ENCODE measurements around the gene RIN1. TPM values are rescaled to one million over a fixed set of nuclear protein-coding genes. Genes with fewer than 3 reads are reported as not detected.
"Not testable (repeated sequence)": the region's sequence is repeated elsewhere in the genome, so short reads cannot be mapped to it uniquely, and the experiment has no call there.

The RIN1 gene
- total RNA-seq, 2 experiments from 2014 or later = 0.53 to 0.75 TPM

GRCh38 chr11:66362481-66363147, 26.4 kb upstream of the RIN1 start:
- POLR2A ChIA-PET = no interaction called here

GRCh38 chr11:66361502-66361941, 25.3 kb upstream of the RIN1 start:
- CTCF ChIA-PET = interaction anchor here (1.2 to 3.4 kb wide), 2 partner anchors 25 to 27 kb away, joined by 3 to 15 read pairs; no protein-coding TSS in a partner anchor
- POLR2A ChIA-PET = no interaction called here

More at GRCh38 chr11:66362481-66363147, 26.4 kb upstream of the RIN1 start:
- CTCF ChIA-PET = interaction anchor here (1.2 to 3.4 kb wide), 4 partner anchors 10 to 46 kb away, joined by 3 to 15 read pairs (median 6); partner anchors contain the start of gene SLC29A2

- POLR2A ChIA-PET = interaction anchor here (0.6 kb wide), 1 partner anchor 589 kb away, joined by 3 read pairs; no protein-coding TSS in a partner anchor
- CTCF ChIA-PET = interaction anchor here (0.5 to 1.0 kb wide), 3 partner anchors 16 to 109 kb away, joined by 3 read pairs; partner anchors contain the start of gene BRMS1
Observed at GRCh38 chr11:66360406-66361073, 24.3 kb upstream of the RIN1 start.

- POLR2A ChIA-PET = no interaction called here
- CTCF ChIA-PET = interaction anchor here (1.0 kb wide), 1 partner anchor 29 kb away, joined by 3 read pairs; no protein-coding TSS in a partner anchor
Observed at GRCh38 chr11:66359662-66360087, 23.4 kb upstream of the RIN1 start.

DNA sequence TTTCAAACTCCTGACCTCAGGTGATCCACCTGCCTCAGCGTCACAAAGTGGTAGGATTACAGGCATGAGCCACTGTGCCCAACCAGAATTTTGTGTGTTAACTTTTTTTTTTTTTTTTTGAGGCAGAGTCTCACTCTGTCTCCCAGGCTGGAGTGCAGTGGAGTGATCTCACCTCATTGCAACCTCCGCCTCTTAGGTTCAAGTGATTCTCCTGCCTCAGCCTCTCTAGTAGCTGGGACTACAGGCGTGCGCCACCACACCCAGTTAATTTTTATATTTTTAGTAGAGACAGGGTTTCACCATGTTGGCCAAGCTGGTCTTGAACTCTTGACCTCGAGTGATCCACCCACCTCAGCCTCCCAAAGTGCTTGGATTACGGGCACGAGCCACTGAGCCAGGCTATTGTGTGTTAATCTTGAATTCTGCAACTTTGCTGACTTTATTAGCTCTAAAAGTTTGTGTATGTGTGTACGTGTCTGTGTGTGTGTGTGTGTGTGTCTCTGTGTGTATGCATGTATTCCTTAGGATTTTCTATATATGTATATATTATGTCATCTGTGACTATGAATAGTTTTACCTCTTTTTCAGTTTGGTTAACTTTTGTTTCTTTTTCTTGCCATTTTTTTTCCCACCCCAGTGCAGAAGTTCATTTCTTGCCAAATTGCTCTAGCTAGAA, 14.5 kb upstream of the RIN1 start:
- POLR2A ChIA-PET = not testable (repeated sequence)
- CTCF ChIA-PET = interaction anchor here (1.1 to 1.8 kb wide), 4 partner anchors 13 to 68 kb away, joined by 3 to 7 read pairs (median 4); no protein-coding TSS in a partner anchor

- ChIA-PET CTCF (interaction anchor here (0.7 to 5.4 kb wide), 2 partner anchors 32 to 37 kb away, joined by 6 to 36 read pairs; no protein-coding TSS in a partner anchor), POLR2A (no interaction called here)
Observed at GRCh38 chr11:66349084-66349386, 12.8 kb upstream of the RIN1 start.

GRCh38 chr11:66347425-66348276, 11.4 kb upstream of the RIN1 start, which contains the start of gene B4GAT1:
B4GAT1 (minus strand) TSS chr11:66347629; CDS start chr11:66347545, 84 bp downstream.
- POLR2A ChIA-PET = interaction anchor here (0.5 to 1.5 kb wide), 4 partner anchors 8 to 119 kb away, joined by 3 to 8 read pairs (median 5); partner anchors contain the start of genes PELI3, RIN1 and SLC29A2

GRCh38 chr11:66346476-66347424, 10.5 kb upstream of the RIN1 start:
- CTCF ChIA-PET = interaction anchor here (0.9 to 5.4 kb wide), 4 partner anchors 35 to 88 kb away, joined by 3 to 36 read pairs (median 4); no protein-coding TSS in a partner anchor
- POLR2A ChIA-PET = interaction anchor here (1.1 to 2.0 kb wide), 2 partner anchors 9 to 29 kb away, joined by 3 to 6 read pairs; partner anchors contain the start of gene CD248

More at GRCh38 chr11:66347425-66348276, 11.4 kb upstream of the RIN1 start, which contains the start of gene B4GAT1:
- CTCF ChIA-PET = interaction anchor here (1.0 to 5.4 kb wide), 5 partner anchors 9 to 65 kb away, joined by 3 to 36 read pairs (median 5); no protein-coding TSS in a partner anchor

- ChIA-PET POLR2A (interaction anchor here (0.9 to 2.0 kb wide), 2 partner anchors 28 to 32 kb away, joined by 3 to 6 read pairs; partner anchors contain the start of gene CD248), CTCF (interaction anchor here (0.6 to 5.4 kb wide), 10 partner anchors 9 to 277 kb away, joined by 3 to 36 read pairs (median 3); partner anchors contain the start of genes RIN1, SLC29A2 and YIF1A)
Observed at GRCh38 chr11:66345316-66345649, 9.0 kb upstream of the RIN1 start.

- ChIA-PET CTCF (interaction anchor here (0.6 to 5.4 kb wide), 12 partner anchors 9 to 277 kb away, joined by 3 to 36 read pairs (median 3); partner anchors contain the start of genes MRPL11, RIN1, SLC29A2 and YIF1A), POLR2A (interaction anchor here (0.6 to 2.0 kb wide), 5 partner anchors 27 to 402 kb away, joined by 3 to 7 read pairs (median 5); partner anchors contain the start of gene CD248)
Observed at GRCh38 chr11:66344550-66345315, 8.5 kb upstream of the RIN1 start, which contains the start of gene BRMS1. BRMS1 (minus strand) TSS chr11:66345104; CDS start chr11:66342234, 2,870 bp downstream.

DNA sequence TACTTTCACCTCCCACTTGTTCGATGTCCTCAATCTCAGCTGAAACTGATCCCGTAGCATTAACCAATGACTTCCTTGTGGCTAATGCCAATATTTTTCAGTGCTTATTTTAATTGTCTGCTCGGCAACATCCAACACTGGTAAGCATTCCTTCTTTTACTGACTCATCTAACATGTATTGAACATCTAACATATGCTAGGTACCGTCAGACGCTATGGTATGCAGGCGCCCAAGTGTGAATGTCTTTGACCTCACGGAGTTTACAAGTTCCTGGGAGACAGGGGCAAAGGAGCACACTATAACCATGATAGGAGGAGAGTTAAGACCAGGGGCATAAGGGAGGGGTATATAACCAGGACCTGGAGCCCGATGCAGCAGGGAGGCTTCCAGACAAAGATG, 6.9 kb upstream of the RIN1 start:
- ChIA-PET CTCF (interaction anchor here (0.6 to 1.3 kb wide), 2 partner anchors 40 to 46 kb away, joined by 3 to 4 read pairs; no protein-coding TSS in a partner anchor), POLR2A (no interaction called here)

DNA sequence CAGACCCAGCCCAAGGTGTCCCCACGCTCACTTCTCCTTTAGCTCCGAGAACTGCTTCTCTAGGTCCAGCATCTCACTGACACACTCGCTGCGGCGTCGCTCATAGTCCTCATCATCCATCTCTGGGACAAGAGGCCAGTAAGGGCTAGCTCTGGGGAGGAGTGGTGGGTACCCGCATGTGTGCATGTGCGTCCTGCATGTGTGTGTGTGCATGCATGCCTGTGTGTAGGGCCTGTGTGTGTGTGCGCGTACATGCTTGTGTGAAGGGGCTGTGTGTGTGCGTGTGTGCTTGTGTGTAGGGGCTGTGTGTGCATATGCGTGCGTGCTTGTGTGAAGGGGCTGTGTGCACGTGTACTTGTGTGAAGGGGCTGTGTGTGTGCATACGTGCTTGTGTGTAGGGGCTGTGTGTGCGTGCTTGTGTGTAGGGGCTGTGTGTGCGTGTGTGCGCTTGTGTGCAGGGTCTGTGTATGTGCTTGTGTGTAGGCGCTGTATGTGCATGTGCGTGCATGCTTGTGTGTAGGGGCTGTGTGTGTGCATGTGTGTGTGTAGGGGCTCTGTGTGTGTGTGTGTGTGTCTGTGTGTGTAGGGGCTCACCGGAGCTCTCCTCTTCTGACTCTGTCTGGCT, 5.4 kb upstream of the RIN1 start:
- ChIA-PET CTCF (interaction anchor here (1.3 kb wide), 1 partner anchor 44 kb away, joined by 3 read pairs; no protein-coding TSS in a partner anchor), POLR2A (no interaction called here)

DNA sequence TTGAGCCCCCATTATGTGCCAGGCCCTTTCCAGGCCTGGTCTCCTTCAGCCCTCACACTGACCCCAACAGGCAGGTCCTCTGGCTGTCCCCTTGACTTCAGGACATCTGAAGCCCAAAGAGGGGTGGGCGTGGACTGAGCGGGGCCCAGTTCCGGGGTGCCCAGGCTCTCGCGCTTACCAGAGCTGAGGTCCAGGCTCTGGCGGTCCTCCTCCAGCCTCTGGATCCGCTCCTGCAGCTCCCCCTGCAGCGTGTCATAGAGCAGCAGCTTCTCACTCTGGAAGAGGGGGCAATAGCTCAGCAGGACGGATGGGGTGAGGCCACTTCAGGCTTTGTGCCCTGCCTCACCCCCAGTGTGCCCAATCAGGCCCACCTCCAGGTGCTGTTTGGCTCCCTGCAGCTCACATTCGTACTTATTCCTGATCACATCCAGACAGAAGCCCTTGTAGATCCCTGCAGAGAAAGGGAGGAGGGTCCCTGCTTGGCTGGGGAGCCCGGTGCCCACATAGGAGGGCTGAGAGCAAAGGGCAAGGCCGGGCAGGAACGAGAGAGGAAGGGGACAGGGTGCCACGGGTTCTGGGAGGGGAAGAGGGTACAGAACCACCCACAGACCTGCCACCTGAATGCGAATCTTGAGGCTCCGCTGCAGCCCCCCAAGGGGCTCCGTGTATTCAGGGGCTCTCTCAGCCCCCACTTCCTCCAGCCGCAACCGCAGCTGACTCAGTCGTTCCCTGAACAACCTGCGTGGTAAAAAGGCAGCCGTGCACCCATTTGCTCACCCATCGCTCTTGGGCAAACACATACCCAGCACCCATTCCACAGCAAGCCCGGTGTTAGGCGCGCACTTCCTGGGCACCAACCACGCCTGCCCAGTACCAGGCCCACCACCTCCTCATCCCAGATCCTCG, 4.6 kb upstream of the RIN1 start:
- CTCF ChIA-PET = interaction anchor here (0.7 kb wide), 1 partner anchor 29 kb away, joined by 3 read pairs; no protein-coding TSS in a partner anchor
- POLR2A ChIA-PET = no interaction called here

GRCh38 chr11:66339686-66340483, 3.7 kb upstream of the RIN1 start:
- POLR2A ChIA-PET = interaction anchor here (0.5 kb wide), 1 partner anchor 8 kb away, joined by 8 read pairs; no protein-coding TSS in a partner anchor
- CTCF ChIA-PET = interaction anchor here (0.7 kb wide), 1 partner anchor 28 kb away, joined by 3 read pairs; no protein-coding TSS in a partner anchor

All from activated CD8-positive, alpha-beta memory T cell treated with anti-CD3 and anti-CD28 coated beads for 36 hours (primary cell).